GM13976 (cell line): ENCODE data around the gene PLEKHG1.
A peak's percentile ranks its signal among the peaks of the same experiment; 100 is the strongest.

Experiments
- DNase-seq: peaks from one replicate; pipeline ENCODE4 v3.0.0; 2012; ENCODE audit warnings: low spot score
- CTCF ChIP-seq: IDR thresholded peaks from 2 replicates; pipeline ENCODE4 v1.5.1; 2012; ENCODE audit warnings: borderline replicate concordance, mild to moderate bottlenecking; ENCODE audit not compliant: insufficient read depth; ENCODE audit errors: extremely low read depth, missing control alignments, control extremely low read depth
- in situ Hi-C: fragments of 300-500 bp; cut with MboI; formaldehyde crosslinking; loops from one replicate; pipeline ENCODE4 v1.12.0; 2022; ENCODE audit warnings: low sequenced_read_pairs, mixed read lengths, inconsistent platforms; ENCODE audit not compliant: unreplicated experiment

The PLEKHG1 gene

DNA sequence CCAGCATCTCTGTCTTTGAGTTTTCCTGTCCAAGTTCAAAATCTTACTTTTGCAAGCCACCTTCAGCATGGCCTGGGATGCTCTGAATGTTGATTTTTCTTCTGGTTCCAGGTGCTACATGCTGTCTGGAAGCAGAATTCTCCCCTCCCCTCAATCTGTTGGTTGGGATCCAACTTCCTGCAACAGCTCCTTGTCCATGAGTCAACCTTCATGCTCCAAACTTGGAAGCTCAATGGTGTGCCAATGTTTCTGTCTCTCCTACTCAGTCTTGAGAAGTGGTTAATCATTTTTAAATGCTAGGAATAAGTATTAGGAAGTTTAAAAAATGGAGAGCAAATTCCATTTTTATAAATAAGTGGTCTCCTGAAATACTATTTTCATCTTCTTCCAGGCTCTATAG is 33.2 kb upstream of the PLEKHG1 start:
- in situ Hi-C loops, result no loop called here
- no peak for TF ChIP-seq CTCF
- no peak for DNase-seq

DNA sequence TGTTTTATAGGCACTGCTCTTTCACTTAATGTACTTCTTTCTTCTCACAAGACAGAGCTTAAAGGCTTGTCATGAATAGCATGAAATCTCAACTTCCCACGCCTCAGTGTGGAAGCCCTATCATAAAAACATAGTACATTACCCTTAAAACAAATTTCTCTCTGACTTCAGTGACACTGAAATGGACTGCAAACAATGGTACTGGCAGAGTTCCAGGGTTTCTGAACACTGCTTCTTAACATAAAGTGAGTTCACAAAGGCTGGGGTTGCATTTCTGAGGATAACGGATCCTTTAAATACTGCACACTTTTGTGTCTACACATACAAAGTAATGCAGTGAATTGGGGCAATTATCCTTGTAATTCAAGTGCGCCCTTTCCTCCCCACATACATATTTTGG is 32.3 kb upstream of the PLEKHG1 start:
- in situ Hi-C loops, result no loop called here
- TF ChIP-seq CTCF, result no peak
- DNase-seq, result no peak

DNA sequence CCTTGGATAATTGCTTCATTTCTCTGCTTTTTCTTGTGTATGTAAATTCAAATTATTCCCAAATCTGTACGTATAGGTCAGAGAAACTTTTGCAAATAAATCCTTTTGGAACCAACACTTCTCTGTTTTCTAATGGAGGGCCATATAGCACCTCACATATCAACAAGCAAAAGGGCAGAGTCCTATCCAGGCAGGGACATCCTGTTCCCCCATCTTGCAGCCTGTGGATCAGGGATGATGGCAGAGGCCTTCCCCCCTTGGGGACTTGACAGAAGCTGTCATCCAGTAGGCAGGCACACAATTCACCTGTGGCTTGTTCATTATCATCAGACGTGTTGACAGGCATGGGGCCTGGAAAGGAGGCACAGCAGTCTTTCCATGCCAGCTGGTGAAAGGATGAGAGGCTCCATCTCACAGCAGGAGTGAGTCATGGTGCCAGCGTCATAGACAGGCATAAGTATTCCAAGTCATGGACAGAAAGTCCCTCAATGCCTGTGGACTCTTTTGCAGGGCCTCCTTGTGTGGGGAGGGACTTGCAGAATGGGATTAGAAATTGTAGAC is 31.8 kb upstream of the PLEKHG1 start:
- DNase-seq, result no peak

DNA sequence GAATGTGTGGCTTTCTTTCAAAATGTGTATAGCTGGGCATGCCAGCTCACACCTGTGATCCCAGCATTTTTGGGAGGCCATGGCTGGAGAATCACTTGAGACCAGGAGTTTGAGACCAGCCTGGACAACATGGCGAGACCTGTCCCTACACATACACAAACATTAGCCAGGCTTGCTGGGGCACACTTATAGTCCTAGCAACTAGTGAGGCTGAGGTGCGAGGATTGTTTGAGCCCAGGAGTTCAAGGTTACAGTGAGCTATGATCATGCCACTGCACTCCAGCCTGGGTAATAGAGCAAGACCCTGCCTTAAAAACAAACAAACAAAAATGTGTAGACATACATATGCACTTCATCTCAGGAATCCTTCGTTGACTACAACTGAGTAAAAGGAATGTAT is 31.1 kb upstream of the PLEKHG1 start:
- DNase-seq, result no peak
- in situ Hi-C loops, result no loop called here
- TF ChIP-seq CTCF, result no peak

More for the DNA sequence above, 31.8 kb upstream of the PLEKHG1 start:
- TF ChIP-seq CTCF, result no peak
- in situ Hi-C loops, result no loop called here

- in situ Hi-C loops, result no loop called here
- no peak for DNase-seq
- no peak for TF ChIP-seq CTCF
Observed at GRCh38 chr6:150569161-150569560, 30.5 kb upstream of the PLEKHG1 start.

- DNase-seq, result no peak
- no peak for TF ChIP-seq CTCF
- in situ Hi-C loops, result no loop called here
Observed at GRCh38 chr6:150573041-150573681, 26.5 kb upstream of the PLEKHG1 start.

GRCh38 chr6:150575836-150576235 is 23.8 kb upstream of the PLEKHG1 start:
- TF ChIP-seq CTCF, result no peak
- peak; percentile 6 for DNase-seq
- in situ Hi-C loops, result no loop called here
